Stomach smooth muscle (tissue), 2 donors: ENCODE results near the gene IQCF2.
"Not testable (repeated sequence)": the region's sequence is repeated elsewhere in the genome, so short reads cannot be mapped to it uniquely, and the experiment has no call there.

Experiments
- H3K27ac ChIP-seq: one replicate; pipeline ENCODE4 v1.7.0; 2013; ENCODE audit warnings: mild to moderate bottlenecking, low read length, inconsistent platforms
- H3K27me3 ChIP-seq, 2 donors: one replicate each; pipeline ENCODE4 v1.7.0; 2013; ENCODE audit warnings: low read length in 2 of 2; ENCODE audit not compliant: insufficient read depth in 2 of 2, control insufficient read depth in 1 of 2
- H3K36me3 ChIP-seq, 2 donors: one replicate each; pipeline ENCODE4 v1.7.0; 2013; ENCODE audit warnings: low read length in 2 of 2; ENCODE audit not compliant: control insufficient read depth in 2 of 2, insufficient read depth in 2 of 2
- H3K4me1 ChIP-seq: one replicate; pipeline ENCODE4 v1.7.0; 2013; ENCODE audit warnings: low read length; ENCODE audit not compliant: control insufficient read depth, insufficient read depth
- H3K4me3 ChIP-seq, 2 donors: one replicate each; pipeline ENCODE4 v1.7.0; 2013; ENCODE audit warnings: low read length in 2 of 2
- H3K9ac ChIP-seq, 2 donors: one replicate each; pipeline ENCODE4 v1.7.0; 2013; ENCODE audit warnings: low read length in 2 of 2, mild to moderate bottlenecking in 1 of 2
- H3K9me3 ChIP-seq, 2 donors: one replicate each; pipeline ENCODE4 v1.7.0; 2013; ENCODE audit warnings: low read length in 2 of 2; ENCODE audit not compliant: control insufficient read depth in 2 of 2
- donor health status: healthy.
- donor health status: Pancreatic carcinoma.

The IQCF2 gene

DNA sequence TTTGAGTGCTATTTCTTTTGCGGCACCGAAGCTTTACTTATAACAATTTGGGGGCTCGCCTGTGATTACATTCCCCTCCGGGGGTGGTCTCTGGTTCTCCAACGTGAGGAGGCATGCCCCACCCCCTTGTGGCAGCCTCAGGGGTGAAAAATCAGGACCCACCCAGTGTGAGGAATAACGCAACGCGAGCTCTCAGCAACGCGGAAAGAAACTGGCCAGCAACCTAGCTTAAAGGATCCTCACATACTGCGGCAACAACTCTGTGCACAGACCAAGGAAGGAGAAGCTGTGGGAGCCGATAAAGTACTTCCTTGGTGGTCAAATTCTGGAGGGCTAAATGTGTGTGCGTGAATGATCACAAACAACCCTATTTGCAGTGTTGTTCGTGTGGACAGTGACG, 36.0 kb downstream of the IQCF2 start:
- no peaks in the 10 kb centered on the region for H3K4me1 ChIP-seq
- no peaks in the 10 kb centered on the region for H3K9me3 ChIP-seq
- H3K36me3 ChIP-seq, result no peaks in the 10 kb centered on the region
- H3K27me3 ChIP-seq, result peaks cover 5 to 6% of the 10 kb centered on the region in 2 donors
- no peak overlapping the region for H3K27ac ChIP-seq
- H3K4me3 ChIP-seq, result no peak overlapping the region
- H3K9ac ChIP-seq, result no peak overlapping the region

DNA sequence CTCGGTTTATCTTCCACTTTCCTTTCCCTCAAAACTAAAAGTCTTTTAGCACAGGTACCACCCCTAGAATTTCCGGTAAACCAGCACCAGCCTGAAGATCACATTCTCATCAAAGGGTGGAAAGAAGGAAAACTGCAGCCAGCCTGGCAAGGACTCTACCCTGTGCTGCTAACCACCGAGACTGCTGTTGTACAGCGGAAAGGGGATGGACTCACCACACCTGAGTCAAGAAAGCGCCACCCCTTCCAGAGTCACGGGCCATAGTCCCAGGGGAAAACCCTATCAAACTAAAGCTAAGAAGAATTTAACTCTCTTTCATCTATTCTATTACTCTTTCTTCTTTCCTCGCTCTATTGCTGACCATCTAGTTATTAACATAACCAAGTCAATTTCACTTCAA, 38.6 kb downstream of the IQCF2 start:
- H3K36me3 ChIP-seq, H3K4me1 ChIP-seq, H3K9me3 ChIP-seq, H3K4me3 ChIP-seq, H3K27ac ChIP-seq, H3K27me3 ChIP-seq, H3K9ac ChIP-seq: not testable (repeated sequence)

DNA sequence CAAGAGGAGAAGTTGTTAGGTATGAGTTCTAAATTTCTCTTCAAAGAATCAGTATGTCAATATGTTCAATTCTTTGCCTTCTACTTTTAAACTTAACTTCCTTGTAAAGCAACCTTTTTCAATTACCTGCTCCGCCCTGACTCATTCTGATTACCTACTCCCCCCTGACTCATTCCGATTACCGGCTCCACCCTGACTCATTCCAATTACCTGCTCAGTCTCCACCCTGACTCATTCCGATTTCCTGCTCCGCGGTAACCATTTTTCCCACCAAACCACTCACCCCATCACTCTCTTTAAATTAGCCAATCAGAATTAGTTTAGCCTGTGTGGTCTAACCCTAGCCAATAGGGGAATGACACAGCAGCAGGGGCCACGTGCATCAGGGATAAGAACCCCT, 40.9 kb downstream of the IQCF2 start:
- not testable (repeated sequence) for H3K27me3 ChIP-seq, H3K27ac ChIP-seq, H3K4me3 ChIP-seq, H3K4me1 ChIP-seq, H3K9me3 ChIP-seq, H3K9ac ChIP-seq, H3K36me3 ChIP-seq

DNA sequence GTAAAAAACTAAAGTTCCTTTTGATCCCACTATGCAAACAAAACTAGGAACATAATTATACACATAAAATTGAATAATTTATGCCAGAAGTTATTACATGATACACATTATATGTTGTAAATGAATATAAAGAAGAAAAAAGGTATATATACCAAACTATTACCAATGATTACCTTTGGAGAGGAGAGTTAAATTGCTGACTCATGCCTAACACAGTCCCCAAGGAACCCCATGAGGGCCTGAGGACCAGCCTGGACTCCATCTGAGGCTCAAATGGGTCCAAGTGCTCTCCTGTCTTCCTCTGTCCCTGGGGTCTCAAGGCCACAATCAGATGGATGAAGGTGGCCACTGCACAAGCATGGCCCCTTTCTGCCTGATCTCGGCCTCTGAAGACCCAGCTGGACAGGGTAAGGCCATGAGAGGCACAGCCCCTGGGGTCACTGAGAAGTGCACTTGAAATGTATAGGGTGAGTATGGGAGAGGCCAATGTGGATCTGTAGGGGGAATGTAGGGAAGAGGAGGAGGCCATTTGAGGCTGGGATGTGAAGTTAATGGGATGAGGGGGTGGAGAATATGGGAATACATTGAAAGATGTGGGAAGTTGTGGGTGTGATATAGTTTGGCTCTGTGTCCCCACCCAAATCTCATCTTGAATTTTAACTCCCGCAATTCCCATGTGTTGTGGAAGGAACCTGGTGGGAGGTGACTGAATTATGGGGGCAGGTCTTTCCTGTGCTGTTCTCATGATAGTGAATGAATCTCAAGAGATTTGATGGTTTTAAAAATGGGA, 42.8 kb downstream of the IQCF2 start:
- Histone ChIP-seq H3K27me3 (peaks cover 0 to 4% of the 10 kb centered on the region in 2 donors), H3K36me3 (no peaks in the 10 kb centered on the region), H3K4me3 (no peak overlapping the region), H3K4me1 (no peaks in the 10 kb centered on the region), H3K9me3 (no peaks in the 10 kb centered on the region), H3K9ac (no peak overlapping the region), H3K27ac (no peak overlapping the region)

DNA sequence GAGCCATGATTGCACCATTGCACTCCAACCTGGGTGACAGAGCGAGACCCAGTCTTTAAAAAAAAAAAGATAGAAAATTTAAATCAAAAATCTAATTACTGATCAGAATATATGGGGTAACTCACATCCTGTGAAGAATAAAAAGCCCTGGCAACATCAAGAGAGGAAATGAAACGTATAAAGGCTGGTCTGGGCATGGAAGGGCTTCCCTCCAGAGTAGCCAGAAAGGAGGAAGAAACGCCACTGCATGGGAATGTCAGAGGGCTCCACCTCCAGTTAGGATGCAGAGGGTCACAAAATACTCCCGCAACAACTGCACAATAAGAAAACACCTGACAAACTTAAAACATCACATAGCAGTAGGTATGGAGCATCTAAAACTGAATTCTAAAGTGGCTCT, 46.6 kb downstream of the IQCF2 start:
- Histone ChIP-seq H3K9me3 (no peaks in the 10 kb centered on the region), H3K27ac (no peak overlapping the region), H3K4me1 (no peaks in the 10 kb centered on the region), H3K36me3 (no peaks in the 10 kb centered on the region), H3K9ac (no peak overlapping the region), H3K27me3 (peaks cover 0 to 2% of the 10 kb centered on the region in 2 donors), H3K4me3 (no peak overlapping the region)
